ENCODE results near the gene UTP14A. TPM values are rescaled to one million over a fixed set of nuclear protein-coding genes. Genes with fewer than 3 reads are reported as not detected.
"Not testable (repeated sequence)": the region's sequence is repeated elsewhere in the genome, so short reads cannot be mapped to it uniquely, and the experiment has no call there.

Gene UTP14A, protein sequence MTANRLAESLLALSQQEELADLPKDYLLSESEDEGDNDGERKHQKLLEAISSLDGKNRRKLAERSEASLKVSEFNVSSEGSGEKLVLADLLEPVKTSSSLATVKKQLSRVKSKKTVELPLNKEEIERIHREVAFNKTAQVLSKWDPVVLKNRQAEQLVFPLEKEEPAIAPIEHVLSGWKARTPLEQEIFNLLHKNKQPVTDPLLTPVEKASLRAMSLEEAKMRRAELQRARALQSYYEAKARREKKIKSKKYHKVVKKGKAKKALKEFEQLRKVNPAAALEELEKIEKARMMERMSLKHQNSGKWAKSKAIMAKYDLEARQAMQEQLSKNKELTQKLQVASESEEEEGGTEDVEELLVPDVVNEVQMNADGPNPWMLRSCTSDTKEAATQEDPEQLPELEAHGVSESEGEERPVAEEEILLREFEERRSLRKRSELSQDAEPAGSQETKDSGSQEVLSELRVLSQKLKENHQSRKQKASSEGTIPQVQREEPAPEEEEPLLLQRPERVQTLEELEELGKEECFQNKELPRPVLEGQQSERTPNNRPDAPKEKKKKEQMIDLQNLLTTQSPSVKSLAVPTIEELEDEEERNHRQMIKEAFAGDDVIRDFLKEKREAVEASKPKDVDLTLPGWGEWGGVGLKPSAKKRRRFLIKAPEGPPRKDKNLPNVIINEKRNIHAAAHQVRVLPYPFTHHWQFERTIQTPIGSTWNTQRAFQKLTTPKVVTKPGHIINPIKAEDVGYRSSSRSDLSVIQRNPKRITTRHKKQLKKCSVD
- total RNA-seq, result 1 to 10 TPM; 5.5 to 6.6 TPM
- polyA plus RNA-seq, result 1 to 10 TPM; 3.0 to 4.8 TPM

DNA sequence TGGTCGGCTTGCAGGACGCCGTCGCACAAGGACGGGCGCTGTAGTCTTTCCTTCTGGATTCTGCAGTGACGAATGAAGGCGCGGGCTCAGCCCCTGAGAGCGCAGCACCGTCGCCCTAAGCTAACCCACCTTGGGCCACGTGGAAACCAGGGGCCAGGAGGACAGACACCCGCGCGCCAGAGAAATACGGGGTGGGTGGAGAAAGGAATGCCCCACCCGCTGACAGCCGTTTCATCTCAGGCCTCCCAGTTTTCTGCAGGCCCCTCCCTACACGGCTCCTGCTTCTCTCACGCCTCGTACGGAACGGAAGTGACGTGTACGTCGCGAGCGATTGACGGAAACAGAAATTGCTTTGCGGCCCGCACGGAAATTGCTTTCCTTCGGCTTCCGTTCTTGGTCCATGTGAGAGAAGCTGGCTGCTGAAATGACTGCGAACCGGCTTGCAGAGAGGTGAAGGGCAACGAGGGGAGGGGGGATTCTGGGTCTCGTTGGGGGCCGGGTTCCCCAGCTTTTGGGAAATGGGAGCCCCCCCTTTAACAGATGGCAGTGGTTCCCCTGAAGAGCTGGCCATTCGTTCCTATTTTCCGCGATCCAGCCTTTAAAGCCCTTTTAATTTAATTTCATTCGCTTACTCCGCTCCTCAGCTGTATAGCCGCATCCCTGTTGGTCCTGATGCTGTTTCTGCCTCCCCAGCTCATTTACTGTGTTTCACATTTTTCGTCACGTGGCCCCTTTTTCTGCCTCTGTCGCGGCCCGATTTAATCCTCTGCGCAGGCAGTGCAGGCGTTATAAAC lies at the start of gene UTP14A:
TSS of gene UTP14A (plus strand) at position 378 of the 794 bp plus-strand sequence. CDS start at position 425, 47 bp downstream.
- H3K36me3 ChIP-seq (ENCODE audit: control insufficient read depth in 4 of 4, insufficient read depth in 3 of 4, low read depth in 1 of 4, low read length in 3 of 4), result peaks cover 2 to 14% (median 9%) of the 10 kb centered on the region in 4 donors
- peaks cover 0 to 8% (median 3%) of the 10 kb centered on the region in 4 donors for H3K4me1 ChIP-seq (ENCODE audit: control insufficient read depth in 4 of 4, insufficient read depth in 4 of 4, low read length in 3 of 4)
- peak; percentile 77 for DNase-seq (ENCODE audit: low spot score)
- peak within 1 kb of the TSS; percentile 32 to 79 for H3K27ac ChIP-seq (ENCODE audit: low read depth in 1 of 2, low read length in 2 of 2)
- H3K4me3 ChIP-seq (ENCODE audit: low read depth in 1 of 3, low read length in 3 of 3), result peak within 1 kb of the TSS; percentile 57 to 90 (median 76)
- H3K9me3 ChIP-seq (ENCODE audit: control insufficient read depth in 4 of 4, low read length in 3 of 4), result no peaks in the 10 kb centered on the region
- TF ChIP-seq SP1 (IDR thresholded peaks at IDR 0.05), result peak; percentile 49
- TF ChIP-seq RXRA (IDR thresholded peaks at IDR 0.05), result peak in 1 of 2 donors; percentile 45
- TF ChIP-seq, protein P1, sequence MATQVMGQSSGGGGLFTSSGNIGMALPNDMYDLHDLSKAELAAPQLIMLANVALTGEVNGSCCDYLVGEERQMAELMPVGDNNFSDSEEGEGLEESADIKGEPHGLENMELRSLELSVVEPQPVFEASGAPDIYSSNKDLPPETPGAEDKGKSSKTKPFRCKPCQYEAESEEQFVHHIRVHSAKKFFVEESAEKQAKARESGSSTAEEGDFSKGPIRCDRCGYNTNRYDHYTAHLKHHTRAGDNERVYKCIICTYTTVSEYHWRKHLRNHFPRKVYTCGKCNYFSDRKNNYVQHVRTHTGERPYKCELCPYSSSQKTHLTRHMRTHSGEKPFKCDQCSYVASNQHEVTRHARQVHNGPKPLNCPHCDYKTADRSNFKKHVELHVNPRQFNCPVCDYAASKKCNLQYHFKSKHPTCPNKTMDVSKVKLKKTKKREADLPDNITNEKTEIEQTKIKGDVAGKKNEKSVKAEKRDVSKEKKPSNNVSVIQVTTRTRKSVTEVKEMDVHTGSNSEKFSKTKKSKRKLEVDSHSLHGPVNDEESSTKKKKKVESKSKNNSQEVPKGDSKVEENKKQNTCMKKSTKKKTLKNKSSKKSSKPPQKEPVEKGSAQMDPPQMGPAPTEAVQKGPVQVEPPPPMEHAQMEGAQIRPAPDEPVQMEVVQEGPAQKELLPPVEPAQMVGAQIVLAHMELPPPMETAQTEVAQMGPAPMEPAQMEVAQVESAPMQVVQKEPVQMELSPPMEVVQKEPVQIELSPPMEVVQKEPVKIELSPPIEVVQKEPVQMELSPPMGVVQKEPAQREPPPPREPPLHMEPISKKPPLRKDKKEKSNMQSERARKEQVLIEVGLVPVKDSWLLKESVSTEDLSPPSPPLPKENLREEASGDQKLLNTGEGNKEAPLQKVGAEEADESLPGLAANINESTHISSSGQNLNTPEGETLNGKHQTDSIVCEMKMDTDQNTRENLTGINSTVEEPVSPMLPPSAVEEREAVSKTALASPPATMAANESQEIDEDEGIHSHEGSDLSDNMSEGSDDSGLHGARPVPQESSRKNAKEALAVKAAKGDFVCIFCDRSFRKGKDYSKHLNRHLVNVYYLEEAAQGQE (IDR thresholded peaks at IDR 0.05), result peak; percentile 22
- no peak for TF ChIP-seq FOXA1 (IDR thresholded peaks at IDR 0.05)
- TF ChIP-seq JUND (IDR thresholded peaks at IDR 0.05), result peak in 1 of 2 donors; percentile 11
- TF ChIP-seq EGR1 (IDR thresholded peaks at IDR 0.05; ENCODE audit: low read depth in 2 of 2), result peak in 1 of 2 donors; percentile 51
- TF ChIP-seq GABPA (IDR thresholded peaks at IDR 0.05 in 1 of 2, conservative IDR thresholded peaks at IDR 0.05 in 1 of 2), result peak; percentile 86 to 96
- TF ChIP-seq, protein P2, sequence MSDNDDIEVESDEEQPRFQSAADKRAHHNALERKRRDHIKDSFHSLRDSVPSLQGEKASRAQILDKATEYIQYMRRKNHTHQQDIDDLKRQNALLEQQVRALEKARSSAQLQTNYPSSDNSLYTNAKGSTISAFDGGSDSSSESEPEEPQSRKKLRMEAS (IDR thresholded peaks at IDR 0.05), result no peak
- TF ChIP-seq NR2F2 (IDR thresholded peaks at IDR 0.05), result no peak
- TF ChIP-seq HNF4G (IDR thresholded peaks at IDR 0.05), result no peak
- no peak for TF ChIP-seq FOXA2 (IDR thresholded peaks at IDR 0.05)
- TF ChIP-seq, protein P3, sequence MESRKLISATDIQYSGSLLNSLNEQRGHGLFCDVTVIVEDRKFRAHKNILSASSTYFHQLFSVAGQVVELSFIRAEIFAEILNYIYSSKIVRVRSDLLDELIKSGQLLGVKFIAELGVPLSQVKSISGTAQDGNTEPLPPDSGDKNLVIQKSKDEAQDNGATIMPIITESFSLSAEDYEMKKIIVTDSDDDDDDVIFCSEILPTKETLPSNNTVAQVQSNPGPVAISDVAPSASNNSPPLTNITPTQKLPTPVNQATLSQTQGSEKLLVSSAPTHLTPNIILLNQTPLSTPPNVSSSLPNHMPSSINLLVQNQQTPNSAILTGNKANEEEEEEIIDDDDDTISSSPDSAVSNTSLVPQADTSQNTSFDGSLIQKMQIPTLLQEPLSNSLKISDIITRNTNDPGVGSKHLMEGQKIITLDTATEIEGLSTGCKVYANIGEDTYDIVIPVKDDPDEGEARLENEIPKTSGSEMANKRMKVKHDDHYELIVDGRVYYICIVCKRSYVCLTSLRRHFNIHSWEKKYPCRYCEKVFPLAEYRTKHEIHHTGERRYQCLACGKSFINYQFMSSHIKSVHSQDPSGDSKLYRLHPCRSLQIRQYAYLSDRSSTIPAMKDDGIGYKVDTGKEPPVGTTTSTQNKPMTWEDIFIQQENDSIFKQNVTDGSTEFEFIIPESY (IDR thresholded peaks at IDR 0.05), result peak; percentile 69
- peak; percentile 18 for TF ChIP-seq YY1 (IDR thresholded peaks at IDR 0.05)
- TF ChIP-seq, protein P4, sequence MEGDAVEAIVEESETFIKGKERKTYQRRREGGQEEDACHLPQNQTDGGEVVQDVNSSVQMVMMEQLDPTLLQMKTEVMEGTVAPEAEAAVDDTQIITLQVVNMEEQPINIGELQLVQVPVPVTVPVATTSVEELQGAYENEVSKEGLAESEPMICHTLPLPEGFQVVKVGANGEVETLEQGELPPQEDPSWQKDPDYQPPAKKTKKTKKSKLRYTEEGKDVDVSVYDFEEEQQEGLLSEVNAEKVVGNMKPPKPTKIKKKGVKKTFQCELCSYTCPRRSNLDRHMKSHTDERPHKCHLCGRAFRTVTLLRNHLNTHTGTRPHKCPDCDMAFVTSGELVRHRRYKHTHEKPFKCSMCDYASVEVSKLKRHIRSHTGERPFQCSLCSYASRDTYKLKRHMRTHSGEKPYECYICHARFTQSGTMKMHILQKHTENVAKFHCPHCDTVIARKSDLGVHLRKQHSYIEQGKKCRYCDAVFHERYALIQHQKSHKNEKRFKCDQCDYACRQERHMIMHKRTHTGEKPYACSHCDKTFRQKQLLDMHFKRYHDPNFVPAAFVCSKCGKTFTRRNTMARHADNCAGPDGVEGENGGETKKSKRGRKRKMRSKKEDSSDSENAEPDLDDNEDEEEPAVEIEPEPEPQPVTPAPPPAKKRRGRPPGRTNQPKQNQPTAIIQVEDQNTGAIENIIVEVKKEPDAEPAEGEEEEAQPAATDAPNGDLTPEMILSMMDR (IDR thresholded peaks at IDR 0.05; ENCODE audit: low read depth, low read length, missing input control), result no peak
- peak; percentile 53 for TF ChIP-seq TAF1 (conservative IDR thresholded peaks at IDR 0.05)
- peak in 1 of 2 donors; percentile 34 for TF ChIP-seq RAD21 (IDR thresholded peaks at IDR 0.05)
- TF ChIP-seq, protein P5, sequence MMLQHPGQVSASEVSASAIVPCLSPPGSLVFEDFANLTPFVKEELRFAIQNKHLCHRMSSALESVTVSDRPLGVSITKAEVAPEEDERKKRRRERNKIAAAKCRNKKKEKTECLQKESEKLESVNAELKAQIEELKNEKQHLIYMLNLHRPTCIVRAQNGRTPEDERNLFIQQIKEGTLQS (IDR thresholded peaks at IDR 0.05), result no peak
- peak; percentile 34 to 55 for TF ChIP-seq HNF4A (conservative IDR thresholded peaks at IDR 0.05)
- H3K27me3 ChIP-seq (ENCODE audit: control insufficient read depth in 4 of 4, insufficient read depth in 4 of 4, low read length in 3 of 4), result no peaks in the 10 kb centered on the region
- under 1% methylated on average over 53 of the region's 53 CpGs for WGBS
- peak within 1 kb of the TSS in 1 of 2 donors; percentile 78 for H3K9ac ChIP-seq (ENCODE audit: low read depth in 1 of 2, low read length in 2 of 2)

DNA sequence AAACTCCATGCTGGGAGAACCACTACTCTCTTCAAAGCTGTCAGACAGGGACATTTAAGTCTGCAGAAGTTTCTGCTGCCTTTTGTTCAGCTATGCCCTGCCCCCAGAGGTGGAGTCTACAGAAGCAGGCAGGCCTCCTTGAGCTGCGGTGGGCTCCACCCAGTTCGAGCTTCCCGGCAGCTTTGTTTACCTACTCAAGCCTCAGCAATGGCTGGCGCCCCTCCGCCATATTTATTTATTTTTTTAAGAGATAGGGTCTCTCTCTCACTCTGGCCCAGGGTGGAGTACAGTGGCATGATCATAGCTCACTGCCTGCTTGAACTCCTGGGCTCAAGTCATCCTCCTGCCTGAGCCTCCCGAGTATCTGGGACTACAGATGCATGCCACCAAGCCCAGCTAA lies 46.8 kb upstream of the UTP14A start:
- not testable (repeated sequence) for H3K4me3 ChIP-seq (ENCODE audit: low read depth in 1 of 3, low read length in 3 of 3); H3K27me3 ChIP-seq (ENCODE audit: control insufficient read depth in 4 of 4, insufficient read depth in 4 of 4, low read length in 3 of 4); H3K27ac ChIP-seq (ENCODE audit: low read depth in 1 of 2, low read length in 2 of 2); DNase-seq (ENCODE audit: low spot score); H3K9ac ChIP-seq (ENCODE audit: low read depth in 1 of 2, low read length in 2 of 2); H3K36me3 ChIP-seq (ENCODE audit: control insufficient read depth in 4 of 4, insufficient read depth in 3 of 4, low read depth in 1 of 4, low read length in 3 of 4); H3K9me3 ChIP-seq (ENCODE audit: control insufficient read depth in 4 of 4, low read length in 3 of 4); H3K4me1 ChIP-seq (ENCODE audit: control insufficient read depth in 4 of 4, insufficient read depth in 4 of 4, low read length in 3 of 4)
- 69% methylated on average over 5 of the region's 6 CpGs for WGBS

DNA sequence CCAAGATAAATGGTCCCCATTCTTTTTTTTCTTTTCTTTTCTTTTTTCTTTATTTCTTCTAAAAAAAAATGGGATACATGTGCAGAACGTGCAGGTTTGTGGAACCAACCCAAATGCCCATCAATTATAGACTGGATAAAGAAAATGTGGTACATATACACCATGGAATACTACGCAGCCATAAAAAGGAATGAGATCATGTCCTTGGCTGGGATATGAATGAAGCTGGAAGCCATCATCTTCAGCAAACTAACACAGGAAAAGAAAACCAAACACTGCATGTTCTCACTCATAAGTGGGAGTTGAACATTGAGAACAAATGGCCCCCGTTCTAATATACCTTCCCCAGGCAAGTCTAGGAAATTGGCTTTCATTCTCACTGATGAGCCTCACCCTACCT lies 39.6 kb upstream of the UTP14A start:
- not testable (repeated sequence) for H3K4me1 ChIP-seq (ENCODE audit: control insufficient read depth in 4 of 4, insufficient read depth in 4 of 4, low read length in 3 of 4); H3K36me3 ChIP-seq (ENCODE audit: control insufficient read depth in 4 of 4, insufficient read depth in 3 of 4, low read depth in 1 of 4, low read length in 3 of 4); DNase-seq (ENCODE audit: low spot score); H3K9me3 ChIP-seq (ENCODE audit: control insufficient read depth in 4 of 4, low read length in 3 of 4); H3K27me3 ChIP-seq (ENCODE audit: control insufficient read depth in 4 of 4, insufficient read depth in 4 of 4, low read length in 3 of 4); H3K4me3 ChIP-seq (ENCODE audit: low read depth in 1 of 3, low read length in 3 of 3); H3K27ac ChIP-seq (ENCODE audit: low read depth in 1 of 2, low read length in 2 of 2); H3K9ac ChIP-seq (ENCODE audit: low read depth in 1 of 2, low read length in 2 of 2)
- 73% methylated on average over 3 of the region's 3 CpGs for WGBS
